Breast epithelium (tissue), 3 donors: ENCODE data around the gene RPP21.

ENCODE experiments used
- CTCF ChIP-seq, 3 donors: fragments of 450-650 bp; IDR thresholded peaks; one replicate each; pipeline ENCODE4 v1.5.1; 2016 to 2017; ENCODE audit warnings: antibody characterized with exemption in 3 of 3, mild to moderate bottlenecking in 3 of 3, moderate library complexity in 3 of 3
- POLR2A ChIP-seq: fragments of 450-650 bp; IDR thresholded peaks from one replicate; pipeline ENCODE4 v1.6.1; 2016; ENCODE audit warnings: antibody characterized with exemption, mild to moderate bottlenecking, moderate library complexity
- POLR2AphosphoS5 ChIP-seq, 3 donors: sonication (generic); formaldehyde crosslinking; IDR thresholded peaks; one replicate each; pipeline ENCODE4 v1.6.1; 2017; ENCODE audit warnings: antibody characterized with exemption in 3 of 3

GRCh38 chr6:30349421-30350177 is 4.6 kb downstream of the RPP21 start:
- TF ChIP-seq POLR2AphosphoS5 (IDR thresholded peaks at IDR 0.05) (no peak), CTCF (IDR thresholded peaks at IDR 0.05) (no peak), POLR2A (no peak)
